WTC11 (cell line): ENCODE results near the gene DNAH11. TPM values are rescaled to one million over a fixed set of nuclear protein-coding genes. Genes with fewer than 3 reads are reported as not detected.

Source experiments
- ATAC-seq: fragments of 200-7000 bp; cut with Tn5 transposase; 2 replicates; pipeline ENCODE4 v1.10.0; 2021; ENCODE audit warnings: mild to moderate bottlenecking, moderate library complexity
- CTCF ChIA-PET: fragments of 300-600 bp; sonication (Branson Sonifier 250); formaldehyde crosslinking; loops from one replicate; lab custom pipeline; 2021; ENCODE audit warnings: antibody characterized with exemption; lab: Charles Lee
- POLR2A ChIA-PET: fragments of 350-600 bp; sonication (Branson Sonifier 250); formaldehyde crosslinking; loops from one replicate; lab custom pipeline; 2021; ENCODE audit warnings: antibody characterized with exemption; lab: Charles Lee
- DNase-seq: peaks from one replicate; pipeline ENCODE4 v3.0.0; 2021; ENCODE audit warnings: low spot score
- H3K27ac Mint-ChIP-seq: 2 replicates; pipeline ENCODE4 v1.8.0; 2021; ENCODE audit warnings: mixed read lengths
- H3K27me3 Mint-ChIP-seq: 2 replicates; pipeline ENCODE4 v1.8.0; 2021; ENCODE audit warnings: low read depth, mild to moderate bottlenecking, moderate library complexity, mixed read lengths
- H3K36me3 Mint-ChIP-seq: 2 replicates; pipeline ENCODE4 v1.8.0; 2021; ENCODE audit warnings: mixed read lengths
- H3K4me1 Mint-ChIP-seq: 2 replicates; pipeline ENCODE4 v1.8.0; 2022; ENCODE audit warnings: mixed read lengths
- H3K4me3 Mint-ChIP-seq: 2 replicates; pipeline ENCODE4 v1.8.0; 2021; ENCODE audit warnings: mild to moderate bottlenecking, moderate library complexity, mixed read lengths
- H3K9me3 Mint-ChIP-seq: 2 replicates; pipeline ENCODE4 v1.8.0; 2021; ENCODE audit warnings: mixed read lengths
- AFF4 ChIP-seq: sonication (generic); formaldehyde crosslinking; IDR thresholded peaks from 2 replicates; pipeline ENCODE4 v1.8.1; 2023; ENCODE audit warnings: mild to moderate bottlenecking, missing genetic modification reagents, borderline replicate concordance
- EMX1 ChIP-seq: fragments of 250-450 bp; sonication (Bioruptor Pico); IDR thresholded peaks from 2 replicates; pipeline ENCODE4 v1.8.0; 2021; ENCODE audit warnings: mild to moderate bottlenecking
- HMGXB4 ChIP-seq: sonication (generic); formaldehyde crosslinking; IDR thresholded peaks from 2 replicates; pipeline ENCODE4 v1.8.1; 2023; ENCODE audit warnings: mild to moderate bottlenecking, moderate library complexity, missing genetic modification reagents
- NFYB ChIP-seq: sonication (generic); formaldehyde crosslinking; conservative IDR thresholded peaks from 2 replicates; pipeline ENCODE4 v1.8.0; 2022; ENCODE audit warnings: low read depth, missing genetic modification reagents
- NR3C1 ChIP-seq: sonication (generic); formaldehyde crosslinking; conservative IDR thresholded peaks from 2 replicates; pipeline ENCODE4 v1.8.1; 2023; ENCODE audit warnings: low read depth, mild to moderate bottlenecking, missing genetic modification reagents
- PRRX2 ChIP-seq: fragments of 250-450 bp; sonication (Bioruptor Pico); IDR thresholded peaks from 2 replicates; pipeline ENCODE4 v1.8.0; 2021; ENCODE audit warnings: mild to moderate bottlenecking
- SOX15 ChIP-seq: fragments of 250-450 bp; sonication (Bioruptor Pico); IDR thresholded peaks from 2 replicates; pipeline ENCODE4 v1.9.0; 2021; ENCODE audit warnings: mild to moderate bottlenecking
- TCF7 ChIP-seq: sonication (generic); formaldehyde crosslinking; IDR thresholded peaks from 2 replicates; pipeline ENCODE4 v1.8.0; 2022; ENCODE audit warnings: mild to moderate bottlenecking, low read depth, missing genetic modification reagents, moderate library complexity
- ZNF138 ChIP-seq: sonication (generic); formaldehyde crosslinking; conservative IDR thresholded peaks from 2 replicates; pipeline ENCODE4 v1.8.1; 2022; ENCODE audit warnings: mild to moderate bottlenecking, moderate library complexity, missing genetic modification reagents
- ZNF263 ChIP-seq: sonication (generic); formaldehyde crosslinking; IDR thresholded peaks from 2 replicates; pipeline ENCODE4 v1.8.1; 2022; ENCODE audit warnings: low read depth, mild to moderate bottlenecking, moderate library complexity, missing genetic modification reagents
- ZNF281 ChIP-seq: sonication (generic); formaldehyde crosslinking; IDR thresholded peaks from 2 replicates; pipeline ENCODE4 v1.8.0; 2023; ENCODE audit warnings: mild to moderate bottlenecking, missing genetic modification reagents
- ZNF396 ChIP-seq: fragments of 250-450 bp; sonication (Bioruptor Pico); IDR thresholded peaks from 2 replicates; pipeline ENCODE4 v1.8.0; 2021; ENCODE audit warnings: mild to moderate bottlenecking, moderate library complexity, borderline replicate concordance
- ZNF532 ChIP-seq: fragments of 250-450 bp; sonication (Bioruptor Pico); IDR thresholded peaks from 2 replicates; pipeline ENCODE4 v1.9.0; 2021; ENCODE audit warnings: mild to moderate bottlenecking, borderline replicate concordance
- total RNA-seq: library from RNA; stranded (reverse); gene quantifications from 3 replicates; pipeline ENCODE4 v1.2.3, GENCODE V29; 2021

The DNAH11 gene
- total RNA-seq, 1 experiment from 2014 or later, result 6.4 TPM

GRCh38 chr7:21939136-21939857 is 396.5 kb downstream of the DNAH11 start:
- DNase-seq (no peak), ATAC-seq (no peak)
- no peaks in the 10 kb centered on the region for H3K9me3 Mint-ChIP-seq
- peaks cover 24% of the 10 kb centered on the region for H3K36me3 Mint-ChIP-seq
- CTCF ChIA-PET, result interaction anchor here (0.6 kb wide), 3 partner anchors 20 to 144 kb away, joined by 3 to 5 read pairs (median 3); no protein-coding TSS in a partner anchor
- H3K27ac Mint-ChIP-seq, result peak overlapping the region; percentile 12; the same call in 1 of the 2 replicates
- H3K27me3 Mint-ChIP-seq, result no peaks in the 10 kb centered on the region
- H3K4me3 Mint-ChIP-seq, result no peak overlapping the region
- TF ChIP-seq NFYB (no peak), AFF4 (CRISPR knock-in tag) (no peak), TCF7 (CRISPR knock-in tag) (no peak), PRRX2 (CRISPR knock-in tag) (no peak), HMGXB4 (CRISPR knock-in tag) (no peak), ZNF138 (CRISPR knock-in tag) (no peak), ZNF396 (CRISPR knock-in tag) (no peak), EMX1 (CRISPR knock-in tag) (no peak), ZNF532 (no peak), ZNF263 (CRISPR knock-in tag) (no peak), NR3C1 (CRISPR knock-in tag) (no peak), ZNF281 (CRISPR knock-in tag) (no peak), SOX15 (no peak)
- POLR2A ChIA-PET, result interaction anchor here (0.6 kb wide), 2 partner anchors 16 to 516 kb away, joined by 3 to 5 read pairs; no protein-coding TSS in a partner anchor
- H3K4me1 Mint-ChIP-seq, result peaks cover 72% of the 10 kb centered on the region
